GM18519 (cell line): Measurements from ENCODE around the gene MRPL16.
"Not testable (repeated sequence)": the region's sequence is repeated elsewhere in the genome, so short reads cannot be mapped to it uniquely, and the experiment has no call there.

Experiments used
- ATAC-seq: cut with Tn5 transposase; IDR thresholded peaks from one replicate; pipeline ENCODE4 v1.9.1; 2021; ENCODE audit warnings: mild to moderate bottlenecking, moderate library complexity; ENCODE audit not compliant: unreplicated experiment, low FRiP score

The MRPL16 gene

GRCh38 chr11:59810189-59810910 is at the start of gene MRPL16:
Gene MRPL16 (minus strand): TSS chr11:59810778. CDS start chr11:59810658, 120 bp downstream.
- peak; percentile 93 for ATAC-seq

- ATAC-seq: no peak
These were observed 49.1 kb upstream of the MRPL16 start for GRCh38 chr11:59859673-59860072.

- no peak for ATAC-seq
These were observed 47.2 kb upstream of the MRPL16 start for GRCh38 chr11:59857439-59858434.

GRCh38 chr11:59854871-59855270 is 44.3 kb upstream of the MRPL16 start:
- ATAC-seq: no peak

- not testable (repeated sequence) for ATAC-seq
These were observed 40.8 kb upstream of the MRPL16 start for GRCh38 chr11:59851416-59851815.

- not testable (repeated sequence) for ATAC-seq
These were observed 39.0 kb upstream of the MRPL16 start for GRCh38 chr11:59849551-59849950.

- ATAC-seq: no peak
These were observed 38.6 kb upstream of the MRPL16 start for GRCh38 chr11:59849129-59849528.

- not testable (repeated sequence) for ATAC-seq
These were observed 37.9 kb upstream of the MRPL16 start for GRCh38 chr11:59848439-59848838.

GRCh38 chr11:59847626-59848025 is 37.0 kb upstream of the MRPL16 start:
- ATAC-seq: no peak

GRCh38 chr11:59846556-59846955 is 36.0 kb upstream of the MRPL16 start:
- no peak for ATAC-seq

GRCh38 chr11:59845399-59845798 is 34.8 kb upstream of the MRPL16 start, which contains the start of gene CBLIF:
Gene CBLIF (minus strand): TSS chr11:59845499. CDS start chr11:59845453, 46 bp downstream.
- ATAC-seq: no peak

- no peak for ATAC-seq
These were observed 31.7 kb upstream of the MRPL16 start for GRCh38 chr11:59842316-59842715.

GRCh38 chr11:59841514-59841913 is 30.9 kb upstream of the MRPL16 start:
- no peak for ATAC-seq

GRCh38 chr11:59839615-59840014 is 29.0 kb upstream of the MRPL16 start:
- ATAC-seq: no peak

GRCh38 chr11:59833602-59834001 is 23.0 kb upstream of the MRPL16 start:
- no peak for ATAC-seq

GRCh38 chr11:59829358-59829757 is 18.8 kb upstream of the MRPL16 start:
- ATAC-seq: no peak

GRCh38 chr11:59822989-59823566 is 12.5 kb upstream of the MRPL16 start:
- ATAC-seq: peak; percentile 64

- ATAC-seq: no peak
These were observed 8.0 kb upstream of the MRPL16 start for GRCh38 chr11:59818572-59818971.

GRCh38 chr11:59816434-59816833 is 5.9 kb upstream of the MRPL16 start:
- ATAC-seq: not testable (repeated sequence)

- no peak for ATAC-seq
These were observed 5.2 kb upstream of the MRPL16 start for GRCh38 chr11:59815754-59816153.

- ATAC-seq: no peak
These were observed 3.4 kb upstream of the MRPL16 start for GRCh38 chr11:59814021-59814420.
